CD4-positive, CD25-positive, alpha-beta regulatory T cell (primary cell): ENCODE results near the gene EDARADD. TPM values are rescaled to one million over a fixed set of nuclear protein-coding genes. Genes with fewer than 3 reads are reported as not detected.
A peak's percentile ranks its signal among the peaks of the same experiment; 100 is the strongest.
"Not testable (repeated sequence)": the region's sequence is repeated elsewhere in the genome, so short reads cannot be mapped to it uniquely, and the experiment has no call there.

Experiments used
- ATAC-seq, 2 donors: fragments of 150-1000 bp; cut with Tn5 transposase; one replicate each; pipeline ENCODE4 v1.10.0; 2021; ENCODE audit warnings: low read depth in 2 of 2, moderate number of reproducible peaks in 2 of 2, moderate library complexity in 1 of 2
- DNase-seq, 3 donors: peaks; one replicate each; pipeline versions ENCODE4 v3.0.0 to v3.0.0-alpha.2; 2012 to 2022; ENCODE audit warnings: mixed read lengths in 1 of 3
- H3K27ac ChIP-seq: one replicate; pipeline ENCODE4 v1.7.0; 2013; ENCODE audit warnings: mild to moderate bottlenecking, low read length; ENCODE audit not compliant: insufficient read depth, poor library complexity, severe bottlenecking
- H3K27me3 ChIP-seq: one replicate; pipeline ENCODE4 v1.7.0; 2013; ENCODE audit warnings: low read length; ENCODE audit not compliant: control insufficient read depth, insufficient read depth
- H3K36me3 ChIP-seq: one replicate; pipeline ENCODE4 v1.7.0; 2013; ENCODE audit warnings: mild to moderate bottlenecking, low read length, moderate library complexity; ENCODE audit not compliant: control insufficient read depth, insufficient read depth
- H3K4me1 ChIP-seq: 2 replicates; pipeline ENCODE4 v1.7.0; 2013; ENCODE audit warnings: mild to moderate bottlenecking, low read length; ENCODE audit not compliant: insufficient read depth, control insufficient read depth, poor library complexity, severe bottlenecking
- H3K4me3 ChIP-seq: one replicate; pipeline ENCODE4 v1.7.0; 2013; ENCODE audit warnings: low read depth, mild to moderate bottlenecking, low read length, moderate library complexity
- H3K9me3 ChIP-seq, 2 experiments: 1 replicate in 1 of 2; 2 replicates in 1 of 2; pipeline ENCODE4 v1.7.0; 2013; ENCODE audit warnings: low read length in 2 of 2, mild to moderate bottlenecking in 1 of 2, moderate library complexity in 1 of 2; ENCODE audit not compliant: control insufficient read depth in 2 of 2
- H3K27ac Mint-ChIP-seq, 3 donors: one replicate each; pipeline ENCODE4 v1.8.0; 2020 to 2022; ENCODE audit warnings: mild to moderate bottlenecking in 3 of 3, mixed read lengths in 3 of 3, moderate library complexity in 2 of 3
- H3K27me3 Mint-ChIP-seq: one replicate; pipeline ENCODE4 v1.8.0; 2022; ENCODE audit warnings: mild to moderate bottlenecking, mixed read lengths
- H3K36me3 Mint-ChIP-seq: one replicate; pipeline ENCODE4 v1.8.0; 2020; ENCODE audit warnings: mixed read lengths
- H3K4me1 Mint-ChIP-seq, 4 donors: one replicate each; pipeline ENCODE4 v1.8.0; 2020 to 2022; ENCODE audit warnings: mixed read lengths in 4 of 4, mild to moderate bottlenecking in 1 of 4
- H3K4me3 Mint-ChIP-seq, 4 donors: one replicate each; pipeline ENCODE4 v1.8.0; 2020 to 2022; ENCODE audit warnings: mild to moderate bottlenecking in 4 of 4, mixed read lengths in 4 of 4, moderate library complexity in 3 of 4
- H3K9me3 Mint-ChIP-seq, 7 donors: one replicate each; pipeline ENCODE4 v1.8.0; 2020 to 2022; ENCODE audit warnings: mixed read lengths in 7 of 7, mild to moderate bottlenecking in 3 of 7, moderate library complexity in 2 of 7
- polyA plus RNA-seq, 4 donors: library from polyadenylated mRNA; unstranded; fragments of 300-500 nt; fragmentation: Illumina TruSeq; gene quantifications; one replicate each; pipeline ENCODE4 v1.2.3, GENCODE V29; 2021
- total RNA-seq: library from RNA; stranded (reverse); gene quantifications from one replicate; pipeline ENCODE4 v1.2.3, GENCODE V29; 2022

EDARADD gene
- total and polyA plus RNA-seq, 5 donors from 2014 or later = 2.5 to 5.7 (median 4.7) TPM

- Mint-ChIP-seq H3K4me1 (no peaks in the 10 kb centered on the region), H3K36me3 (peaks cover 4% of the 10 kb centered on the region), H3K9me3 (no peaks in the 10 kb centered on the region), H3K27me3 (peaks cover 4% of the 10 kb centered on the region), H3K27ac (no peak overlapping the region), H3K4me3 (no peak overlapping the region)
- Histone ChIP-seq H3K4me3 (no peak overlapping the region), H3K4me1 (no peaks in the 10 kb centered on the region), H3K27me3 (no peaks in the 10 kb centered on the region), H3K36me3 (no peaks in the 10 kb centered on the region), H3K27ac (no peak overlapping the region), H3K9me3 (no peaks in the 10 kb centered on the region)
- no peak for ATAC-seq
- no peak for DNase-seq
Measured at GRCh38 chr1:236472850-236473788, 79.0 kb downstream of the EDARADD start.

DNA sequence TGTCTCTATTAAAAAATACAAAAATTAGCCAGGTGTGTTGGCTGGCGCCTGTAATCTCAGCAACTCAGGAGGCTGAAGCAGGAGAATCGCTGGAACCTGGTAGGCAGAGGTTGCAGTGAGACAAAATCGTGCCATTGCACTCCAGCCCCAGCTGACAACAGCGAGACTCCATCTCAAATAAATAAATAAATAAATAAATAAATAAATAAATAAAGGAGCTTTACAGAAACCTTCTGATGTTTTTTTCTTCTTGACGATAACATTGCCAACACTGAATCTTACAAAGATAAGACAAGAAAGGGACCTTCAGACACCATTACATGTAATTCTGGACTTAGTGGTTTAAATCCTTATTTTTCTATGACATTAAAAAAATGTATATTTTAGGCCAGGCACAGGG, 81.9 kb downstream of the EDARADD start:
- H3K4me3 Mint-ChIP-seq = no peak overlapping the region
- Histone ChIP-seq H3K9me3 (no peaks in the 10 kb centered on the region), H3K4me1 (no peaks in the 10 kb centered on the region), H3K27ac (no peak overlapping the region), H3K36me3 (no peaks in the 10 kb centered on the region), H3K4me3 (no peak overlapping the region), H3K27me3 (no peaks in the 10 kb centered on the region)
- no peak overlapping the region for H3K27ac Mint-ChIP-seq
- peaks cover 2% of the 10 kb centered on the region for H3K27me3 Mint-ChIP-seq
- no peaks in the 10 kb centered on the region for H3K9me3 Mint-ChIP-seq
- no peaks in the 10 kb centered on the region for H3K4me1 Mint-ChIP-seq
- ATAC-seq (no peak), DNase-seq (no peak)
- H3K36me3 Mint-ChIP-seq = peaks cover 4% of the 10 kb centered on the region

DNA sequence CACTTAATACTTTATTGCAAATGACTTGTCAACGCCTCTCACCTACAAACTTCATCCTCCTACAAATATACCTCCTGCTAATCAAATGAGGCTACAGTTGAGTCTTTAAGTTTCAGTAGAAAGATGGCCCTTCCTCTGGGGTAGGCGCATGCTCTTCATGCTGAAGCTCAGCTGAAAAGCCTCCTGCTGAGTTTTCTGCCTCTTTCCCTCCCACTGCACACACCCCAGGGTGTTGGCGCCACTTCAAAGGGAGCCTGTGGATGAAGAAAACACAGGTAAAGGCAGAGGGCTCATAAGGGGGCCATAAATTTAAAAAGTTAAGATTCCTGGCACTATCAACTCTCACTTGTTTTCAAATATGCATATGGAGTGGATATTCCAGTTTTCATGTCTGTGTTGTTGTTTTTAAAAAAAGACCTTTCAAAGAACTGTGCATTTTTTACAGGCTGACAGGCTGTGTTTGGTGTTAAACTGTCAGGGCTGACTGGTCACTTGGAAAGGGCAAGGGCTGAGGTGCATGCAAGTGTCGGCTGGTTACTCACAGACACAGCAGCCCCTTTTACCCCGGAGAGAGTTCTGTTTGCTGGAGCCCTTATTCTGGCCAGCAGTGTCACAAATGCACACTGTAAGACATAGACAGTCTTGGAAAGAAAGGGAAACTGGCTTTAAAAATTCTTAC, 86.8 kb downstream of the EDARADD start:
- Mint-ChIP-seq H3K9me3 (no peaks in the 10 kb centered on the region), H3K27me3 (no peaks in the 10 kb centered on the region)

GRCh38 chr1:236484310-236484971, 90.4 kb downstream of the EDARADD start:
- Mint-ChIP-seq H3K27me3 (peaks cover 5% of the 10 kb centered on the region), H3K27ac (no peak overlapping the region), H3K4me1 (peaks cover 0 to 8% (median 0%) of the 10 kb centered on the region in 4 donors), H3K9me3 (no peaks in the 10 kb centered on the region), H3K36me3 (no peaks in the 10 kb centered on the region), H3K4me3 (no peak overlapping the region)
- H3K27me3 ChIP-seq = no peaks in the 10 kb centered on the region
- no peak overlapping the region for H3K27ac ChIP-seq
- DNase-seq (no peak), ATAC-seq (no peak)
- no peak overlapping the region for H3K4me3 ChIP-seq
- peaks cover 3% of the 10 kb centered on the region for H3K36me3 ChIP-seq
- H3K9me3 ChIP-seq = no peaks in the 10 kb centered on the region
- no peaks in the 10 kb centered on the region for H3K4me1 ChIP-seq

More for the DNA sequence above, 86.8 kb downstream of the EDARADD start:
- no peak overlapping the region for H3K4me3 ChIP-seq
- H3K9me3 ChIP-seq = no peaks in the 10 kb centered on the region
- Mint-ChIP-seq H3K36me3 (peaks cover 4% of the 10 kb centered on the region), H3K4me3 (no peak overlapping the region), H3K4me1 (peaks cover 0 to under 1% (median 0%) of the 10 kb centered on the region in 4 donors), H3K27ac (no peak overlapping the region)
- H3K27ac ChIP-seq = no peak overlapping the region
- no peak for ATAC-seq
- no peaks in the 10 kb centered on the region for H3K4me1 ChIP-seq
- peaks cover 3% of the 10 kb centered on the region for H3K36me3 ChIP-seq
- no peak for DNase-seq
- no peaks in the 10 kb centered on the region for H3K27me3 ChIP-seq

- Histone ChIP-seq H3K9me3 (no peaks in the 10 kb centered on the region), H3K4me1 (no peaks in the 10 kb centered on the region), H3K4me3 (no peak overlapping the region), H3K36me3 (peaks cover 3% of the 10 kb centered on the region), H3K27ac (no peak overlapping the region), H3K27me3 (no peaks in the 10 kb centered on the region)
- Mint-ChIP-seq H3K36me3 (no peaks in the 10 kb centered on the region), H3K9me3 (no peaks in the 10 kb centered on the region), H3K4me3 (no peak overlapping the region), H3K4me1 (peaks cover 0 to 12% (median 7%) of the 10 kb centered on the region in 4 donors), H3K27ac (peak overlapping the region in 1 of 3 donors; percentile 16), H3K27me3 (peaks cover 18% of the 10 kb centered on the region)
- no peak for ATAC-seq
- DNase-seq = no peak
Measured at GRCh38 chr1:236486356-236487002, 92.4 kb downstream of the EDARADD start.

GRCh38 chr1:236489161-236489560, 95.1 kb downstream of the EDARADD start:
- H3K27ac Mint-ChIP-seq, H3K4me3 Mint-ChIP-seq, H3K4me3 ChIP-seq, H3K36me3 ChIP-seq, H3K36me3 Mint-ChIP-seq, H3K27me3 ChIP-seq, H3K4me1 ChIP-seq, H3K9me3 ChIP-seq, DNase-seq, ATAC-seq, H3K9me3 Mint-ChIP-seq, H3K27ac ChIP-seq: not testable (repeated sequence)
- Mint-ChIP-seq H3K27me3 (peaks cover 21% of the 10 kb centered on the region), H3K4me1 (peaks cover 0 to 12% (median 7%) of the 10 kb centered on the region in 4 donors)

DNA sequence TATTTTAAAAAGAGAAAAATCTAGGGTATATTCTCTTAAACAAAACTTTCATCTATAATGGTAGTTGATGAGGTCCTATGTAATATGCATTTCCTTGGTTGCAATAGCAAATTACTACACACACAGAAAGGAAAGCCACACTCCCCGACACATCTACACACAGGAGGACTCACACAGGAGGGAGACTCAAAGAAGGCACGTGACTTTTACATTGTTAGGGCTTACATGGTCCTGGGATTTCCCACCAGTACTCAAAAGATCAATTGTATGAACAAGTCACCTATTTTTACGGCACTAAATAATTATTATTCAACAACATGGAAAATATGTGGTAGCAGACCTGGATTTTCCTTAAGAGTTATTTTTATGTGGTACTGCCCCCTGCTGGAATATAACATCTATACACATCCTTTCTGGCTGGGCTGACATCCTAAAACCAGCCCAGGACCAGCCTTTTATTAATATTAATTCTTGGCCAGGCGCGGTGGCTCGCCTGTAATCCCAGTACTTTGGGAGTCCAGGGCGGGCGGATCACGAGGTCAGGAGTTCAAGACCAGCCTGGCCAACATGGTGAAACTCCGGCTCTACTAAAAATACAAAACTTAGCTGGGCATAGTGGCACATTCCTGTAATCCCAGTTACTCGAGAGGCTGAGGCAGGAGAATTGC, 95.8 kb downstream of the EDARADD start:
- no peaks in the 10 kb centered on the region for H3K36me3 ChIP-seq
- ATAC-seq = peak in 1 of 2 donors; percentile 56
- H3K4me1 Mint-ChIP-seq = peaks cover 0 to 12% (median 7%) of the 10 kb centered on the region in 4 donors
- H3K27ac Mint-ChIP-seq = peak overlapping the region in 1 of 3 donors; percentile 31
- H3K27me3 ChIP-seq = no peaks in the 10 kb centered on the region
- no peak overlapping the region for H3K27ac ChIP-seq
- peaks cover 0 to under 1% (median 0%) of the 10 kb centered on the region in 7 donors for H3K9me3 Mint-ChIP-seq
- no peak overlapping the region for H3K4me3 Mint-ChIP-seq
- peak in 2 of 3 donors; percentile 45 to 48 for DNase-seq
- no peaks in the 10 kb centered on the region for H3K4me1 ChIP-seq
- no peaks in the 10 kb centered on the region for H3K9me3 ChIP-seq
- H3K4me3 ChIP-seq = no peak overlapping the region
- H3K36me3 Mint-ChIP-seq = no peaks in the 10 kb centered on the region
- H3K27me3 Mint-ChIP-seq = peaks cover 23% of the 10 kb centered on the region
